GM19043 (cell line): ENCODE data around the gene NLN.
"Not testable (repeated sequence)": the region's sequence is repeated elsewhere in the genome, so short reads cannot be mapped to it uniquely, and the experiment has no call there.

Source experiments
- ATAC-seq: cut with Tn5 transposase; IDR thresholded peaks from one replicate; pipeline ENCODE4 v1.9.1; 2021; ENCODE audit warnings: low read depth; ENCODE audit not compliant: unreplicated experiment

The NLN gene

GRCh38 chr5:65721720-65722574, at the start of gene NLN, which contains the start of gene SGTB:
Gene NLN, plus strand, starts transcription at chr5:65722205. Its CDS starts 169 bp downstream, at chr5:65722374.
Gene SGTB, minus strand, starts transcription at chr5:65722109. Its CDS starts 1,302 bp downstream, at chr5:65720807.
- peak; percentile 70 for ATAC-seq

GRCh38 chr5:65672796-65673195, 49.2 kb upstream of the NLN start:
- ATAC-seq = no peak

- no peak for ATAC-seq
Observed at GRCh38 chr5:65674749-65675148, 47.3 kb upstream of the NLN start.

- ATAC-seq = not testable (repeated sequence)
Observed at GRCh38 chr5:65676056-65676455, 45.9 kb upstream of the NLN start.

GRCh38 chr5:65682148-65682547, 39.9 kb upstream of the NLN start:
- ATAC-seq = no peak

- no peak for ATAC-seq
Observed at GRCh38 chr5:65693121-65693520, 28.9 kb upstream of the NLN start.

- no peak for ATAC-seq
Observed at GRCh38 chr5:65695162-65695755, 26.7 kb upstream of the NLN start.

- no peak for ATAC-seq
Observed at GRCh38 chr5:65695896-65696295, 26.1 kb upstream of the NLN start.

GRCh38 chr5:65696892-65697291, 25.1 kb upstream of the NLN start:
- ATAC-seq = no peak

GRCh38 chr5:65699338-65699737, 22.7 kb upstream of the NLN start:
- no peak for ATAC-seq

- no peak for ATAC-seq
Observed at GRCh38 chr5:65702036-65702435, 20.0 kb upstream of the NLN start.

GRCh38 chr5:65704621-65705239, 17.3 kb upstream of the NLN start:
- no peak for ATAC-seq

- ATAC-seq = no peak
Observed at GRCh38 chr5:65707663-65708062, 14.3 kb upstream of the NLN start.

GRCh38 chr5:65708145-65708544, 13.9 kb upstream of the NLN start:
- no peak for ATAC-seq

- no peak for ATAC-seq
Observed at GRCh38 chr5:65718576-65719310, 3.3 kb upstream of the NLN start.

GRCh38 chr5:65721050-65721719, 820 bp upstream of the NLN start:
- ATAC-seq = peak; percentile 18

GRCh38 chr5:65722575-65723403, 784 bp downstream of the NLN start:
- no peak for ATAC-seq

- ATAC-seq = no peak
Observed at GRCh38 chr5:65727491-65728156, 5.6 kb downstream of the NLN start.

- no peak for ATAC-seq
Observed at GRCh38 chr5:65728218-65728617, 6.2 kb downstream of the NLN start.
